HFFc6 (cell line): ENCODE results near the gene WDR45B. TPM values are rescaled to one million over a fixed set of nuclear protein-coding genes. Genes with fewer than 3 reads are reported as not detected.

ENCODE experiments used
- DNase-seq: peaks from one replicate; pipeline ENCODE4 v3.0.0-alpha.2; 2018
- H3K27ac Mint-ChIP-seq: 2 replicates; pipeline ENCODE4 v1.8.0; 2020; ENCODE audit warnings: mild to moderate bottlenecking, mixed read lengths
- H3K27me3 Mint-ChIP-seq: 2 replicates; pipeline ENCODE4 v1.8.0; 2021; ENCODE audit warnings: mild to moderate bottlenecking, moderate library complexity, mixed read lengths; ENCODE audit not compliant: insufficient read depth
- H3K36me3 Mint-ChIP-seq: 2 replicates; pipeline ENCODE4 v1.8.0; 2021; ENCODE audit warnings: low read depth, mixed read lengths
- H3K4me1 Mint-ChIP-seq: 2 replicates; pipeline ENCODE4 v1.8.0; 2020; ENCODE audit warnings: low read depth, mixed read lengths
- H3K4me3 Mint-ChIP-seq: 2 replicates; pipeline ENCODE4 v1.8.0; 2020; ENCODE audit warnings: mild to moderate bottlenecking, moderate library complexity, mixed read lengths
- H3K9me3 Mint-ChIP-seq: 2 replicates; pipeline ENCODE4 v1.8.0; 2020; ENCODE audit warnings: mild to moderate bottlenecking, mixed read lengths
- CTCF ChIP-seq: fragments of 200-600 bp; sonication (generic); IDR thresholded peaks from 2 replicates; pipeline ENCODE4 v1.5.0; 2021; ENCODE audit warnings: antibody characterized with exemption, mild to moderate bottlenecking
- long read RNA-seq: library from polyadenylated mRNA; unstranded; transcript quantifications from one replicate; pipeline ENCODE4 v2.0.0, GENCODE V29; 2019
- total RNA-seq, 6 experiments: library from RNA; stranded (reverse); fragmentation: NEBNext Ultra II Directional; extraction: Animal tissue kit (Norgen Biotek cat#: 25700); gene quantifications; 2 replicates in 1 of 6; 3 replicates in 5 of 6; pipeline ENCODE4 v1.2.3, GENCODE V29; 2021

WDR45B gene
- total RNA-seq: 10 to 100 TPM; 60.6 to 73.5 (median 66.3) TPM
- long read RNA-seq, transcript WDR45B-201 (10 exons, 2,587 nt): major isoform, 43 of 69 reads
- long read RNA-seq, transcript WDR45B-205 (10 exons, 2,322 nt): minor isoform, 7 of 69 reads
- long read RNA-seq, partial matches to known transcripts: 5 of 69 reads
- long read RNA-seq, other reads (novel, unspliced or antisense): 13 of 69 reads

- no peaks in the 10 kb centered on the region; the same call in none of the 2 replicates for H3K27me3 Mint-ChIP-seq
- H3K9me3 Mint-ChIP-seq: no peaks in the 10 kb centered on the region
- peaks cover 20% of the 10 kb centered on the region for H3K4me1 Mint-ChIP-seq
- H3K4me3 Mint-ChIP-seq: peak within 1 kb of the TSS; percentile 87
- no peak for TF ChIP-seq CTCF
- peak; percentile 95 for DNase-seq
- no peaks in the 10 kb centered on the region; the same call in 1 of the 2 replicates for H3K36me3 Mint-ChIP-seq
- H3K27ac Mint-ChIP-seq: peak within 1 kb of the TSS; percentile 77
Measured at GRCh38 chr17:82648165-82648668, at the start of gene WDR45B. WDR45B (minus strand) TSS chr17:82648444; CDS start chr17:82648340, 104 bp downstream.

GRCh38 chr17:82697808-82698064 lies 49.5 kb upstream of the WDR45B start:
- no peak for DNase-seq
- TF ChIP-seq CTCF: no peak
- Mint-ChIP-seq H3K27me3 (peaks cover 7% of the 10 kb centered on the region), H3K36me3 (peaks cover 20% of the 10 kb centered on the region), H3K4me1 (peaks cover 6% of the 10 kb centered on the region; the same call in 1 of the 2 replicates), H3K27ac (no peak overlapping the region), H3K9me3 (peaks cover 29% of the 10 kb centered on the region), H3K4me3 (peak overlapping the region; percentile 60)

GRCh38 chr17:82696916-82697807 lies 48.9 kb upstream of the WDR45B start:
- TF ChIP-seq CTCF: no peak
- DNase-seq: no peak
- Mint-ChIP-seq H3K36me3 (peaks cover 20% of the 10 kb centered on the region), H3K9me3 (peaks cover 29% of the 10 kb centered on the region), H3K27ac (no peak overlapping the region), H3K27me3 (peaks cover 7% of the 10 kb centered on the region), H3K4me1 (peaks cover 6% of the 10 kb centered on the region; the same call in 1 of the 2 replicates), H3K4me3 (peak overlapping the region; percentile 60)

GRCh38 chr17:82696259-82696658 lies 48.0 kb upstream of the WDR45B start:
- no peak for DNase-seq
- H3K27me3 Mint-ChIP-seq: peaks cover 2% of the 10 kb centered on the region
- H3K9me3 Mint-ChIP-seq: peaks cover 29% of the 10 kb centered on the region
- H3K4me1 Mint-ChIP-seq: peaks cover 6% of the 10 kb centered on the region; the same call in 1 of the 2 replicates
- peak overlapping the region; percentile 30; the same call in 1 of the 2 replicates for H3K4me3 Mint-ChIP-seq
- no peak for TF ChIP-seq CTCF
- H3K27ac Mint-ChIP-seq: no peak overlapping the region
- peaks cover 20% of the 10 kb centered on the region for H3K36me3 Mint-ChIP-seq

- no peak overlapping the region for H3K4me3 Mint-ChIP-seq
Measured at GRCh38 chr17:82694647-82695046, 46.4 kb upstream of the WDR45B start.

More at GRCh38 chr17:82694647-82695046, 46.4 kb upstream of the WDR45B start:
- TF ChIP-seq CTCF: no peak
- no peak overlapping the region for H3K27ac Mint-ChIP-seq
- H3K4me1 Mint-ChIP-seq: peaks cover 5% of the 10 kb centered on the region; the same call in 1 of the 2 replicates
- no peaks in the 10 kb centered on the region; the same call in none of the 2 replicates for H3K27me3 Mint-ChIP-seq
- no peak for DNase-seq
- H3K36me3 Mint-ChIP-seq: peaks cover 20% of the 10 kb centered on the region
- H3K9me3 Mint-ChIP-seq: peaks cover 29% of the 10 kb centered on the region
